T follicular helper cell (primary cell): ENCODE results near the gene MT4.

Source experiments
- DNase-seq: peaks from one replicate; pipeline ENCODE4 v3.0.0-alpha.2; 2020; ENCODE audit warnings: low read depth
- total RNA-seq, 2 experiments: gene quantifications; one replicate each; lab custom pipeline; 2026; lab: John Stamatoyannopoulos, UW

Gene MT4
- total RNA-seq: 0 reads per million in 2 experiments

DNA sequence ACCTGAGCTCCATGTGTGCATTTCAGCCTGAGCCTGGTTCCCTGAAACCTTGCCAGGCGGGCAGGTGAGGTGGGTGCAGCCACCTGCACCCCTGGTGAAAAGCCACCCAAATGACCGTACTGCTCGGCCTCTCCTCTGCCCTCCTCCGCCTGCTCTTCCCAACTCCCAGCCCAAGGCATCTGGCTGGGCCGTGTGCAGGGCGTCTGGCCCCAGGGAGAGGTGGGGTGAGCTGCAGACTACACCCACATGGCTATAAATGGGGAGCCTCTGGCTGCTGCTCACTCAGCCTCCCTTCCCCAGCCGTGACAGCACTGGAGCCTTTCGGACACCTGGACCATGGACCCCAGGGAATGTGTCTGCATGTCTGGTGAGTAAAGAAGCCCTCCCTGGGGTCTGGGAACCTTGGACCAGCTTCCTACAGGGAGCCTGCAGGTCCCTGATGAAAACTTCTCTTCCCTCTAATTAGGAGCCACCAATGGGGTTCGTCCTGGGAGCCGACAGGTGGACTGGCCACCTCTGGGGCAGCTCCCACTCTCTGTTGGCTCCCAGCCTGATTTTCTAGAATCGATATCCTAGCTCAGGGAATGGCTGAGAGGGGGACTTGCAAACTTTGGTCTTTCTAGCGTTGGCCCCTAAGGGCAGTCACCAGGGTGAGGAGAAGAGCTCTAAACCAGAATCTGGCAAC, at the start of gene MT4:
MT4 (plus strand) TSS at position 281 of the 685 bp plus-strand sequence; CDS start at position 337, 56 bp downstream.
- no peak for DNase-seq

DNA sequence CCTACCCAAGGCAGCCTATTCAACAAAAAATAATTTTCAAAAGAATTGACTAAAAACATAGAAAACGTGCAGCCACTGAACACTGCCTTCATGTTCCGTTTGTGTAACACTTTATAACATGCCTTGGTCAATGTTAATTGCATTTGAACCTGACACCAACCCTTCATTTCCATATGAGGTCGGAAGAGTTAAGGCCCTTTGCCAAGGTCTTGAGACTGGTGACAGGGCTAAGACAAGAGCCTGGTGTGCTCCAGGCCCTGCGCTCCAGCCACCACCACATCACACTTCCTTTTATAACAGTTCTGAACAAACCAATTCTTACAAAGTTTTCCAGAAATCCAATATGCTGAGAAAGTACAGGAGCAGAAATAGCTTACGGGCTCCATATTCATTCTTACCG, 49.2 kb upstream of the MT4 start:
- DNase-seq: no peak

DNA sequence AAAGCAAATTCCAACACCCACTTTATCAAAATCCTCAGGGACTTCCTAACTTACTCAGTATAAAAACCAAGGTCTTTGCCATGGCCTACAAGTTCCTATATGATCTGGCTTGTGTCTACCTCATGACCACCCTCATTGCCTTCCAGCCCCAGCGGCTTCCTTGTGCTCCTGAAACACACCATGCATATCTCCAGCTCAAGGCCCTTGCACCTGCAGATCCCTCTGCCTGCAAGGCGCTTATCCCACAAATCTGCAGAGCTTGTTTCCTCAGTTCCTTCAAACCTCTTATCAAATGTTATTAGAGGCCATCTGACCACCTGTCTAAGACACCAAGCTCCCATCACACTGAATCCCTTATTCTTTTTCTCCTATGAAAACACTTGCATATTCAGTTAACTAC, 47.7 kb upstream of the MT4 start:
- no peak for DNase-seq

DNA sequence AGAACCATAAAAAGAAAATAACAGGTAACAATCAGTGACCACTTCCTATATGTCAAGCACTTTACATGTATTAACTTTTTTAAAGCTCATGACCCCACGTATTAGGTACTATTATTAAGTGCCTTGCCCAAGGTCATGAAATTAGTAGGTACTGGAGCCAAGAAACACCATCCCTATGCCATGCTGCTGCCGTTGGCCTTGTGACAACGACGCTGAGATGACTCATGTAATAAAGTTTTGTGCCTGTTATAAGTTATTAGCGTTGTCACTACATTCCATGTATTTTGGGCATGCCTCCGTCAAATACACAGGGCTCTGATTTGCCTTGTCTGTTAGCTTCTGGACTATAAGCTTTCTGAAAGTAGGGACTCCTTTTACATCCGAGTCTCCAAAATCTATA, 46.4 kb upstream of the MT4 start:
- DNase-seq: no peak

DNA sequence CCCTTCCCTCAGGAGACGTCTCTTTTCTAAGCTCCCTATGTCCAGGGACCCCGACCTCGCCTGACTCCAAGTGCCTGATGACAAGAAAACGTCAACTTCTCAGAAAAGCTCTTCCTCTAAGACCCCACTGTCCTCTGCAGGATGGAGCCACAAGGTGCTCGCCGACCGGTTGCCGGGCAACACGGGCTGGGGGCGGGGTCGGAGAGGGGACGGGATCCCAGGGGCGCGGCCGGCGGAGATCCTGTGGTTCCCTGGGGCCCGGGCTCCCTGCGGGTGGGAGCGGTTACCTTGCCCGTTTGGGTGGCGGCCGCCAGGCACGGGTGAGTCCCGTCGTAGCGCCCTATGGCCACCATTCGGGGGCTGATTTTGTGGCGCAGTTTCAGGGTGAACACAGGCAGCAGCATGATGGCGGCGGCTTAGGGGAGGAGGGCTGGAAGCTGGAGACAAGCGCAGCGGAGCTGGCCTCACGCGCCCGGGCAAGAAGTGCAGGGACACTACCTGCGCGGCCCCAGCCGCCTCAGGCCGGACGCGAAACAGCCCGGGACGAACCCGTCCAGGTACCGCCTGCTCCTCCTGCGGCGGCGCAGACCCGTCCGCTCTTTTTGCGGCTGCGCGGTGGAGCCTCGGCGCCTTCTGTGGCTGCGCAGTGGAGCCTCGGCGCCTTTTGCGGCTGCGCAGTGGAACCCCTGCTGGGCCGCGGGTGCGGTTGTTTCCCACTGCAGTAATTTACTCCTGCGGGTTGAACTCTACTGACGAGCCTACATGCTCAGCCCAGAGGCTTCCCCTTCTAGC, 45.2 kb upstream of the MT4 start, which contains the start of gene BBS2:
BBS2 (minus strand) TSS at position 566 of the 792 bp plus-strand sequence; CDS start at position 404, 162 bp downstream.
- peak; percentile 83 for DNase-seq

DNA sequence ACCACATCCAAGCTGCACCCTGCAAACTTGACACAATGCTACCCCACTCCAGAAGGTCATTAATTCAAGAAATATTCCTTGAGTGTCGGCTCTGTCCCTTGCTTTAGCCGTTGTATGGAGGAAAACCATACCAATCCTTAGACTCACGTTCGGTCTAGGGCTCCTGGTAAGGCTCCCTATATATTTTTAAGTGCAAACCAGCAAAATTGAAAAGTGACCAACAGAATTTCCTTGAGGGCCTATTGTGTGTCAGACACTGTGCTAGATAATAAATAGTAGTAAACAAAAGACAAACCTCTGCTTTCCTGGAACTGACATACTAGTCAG, 44.7 kb upstream of the MT4 start:
- no peak for DNase-seq

DNA sequence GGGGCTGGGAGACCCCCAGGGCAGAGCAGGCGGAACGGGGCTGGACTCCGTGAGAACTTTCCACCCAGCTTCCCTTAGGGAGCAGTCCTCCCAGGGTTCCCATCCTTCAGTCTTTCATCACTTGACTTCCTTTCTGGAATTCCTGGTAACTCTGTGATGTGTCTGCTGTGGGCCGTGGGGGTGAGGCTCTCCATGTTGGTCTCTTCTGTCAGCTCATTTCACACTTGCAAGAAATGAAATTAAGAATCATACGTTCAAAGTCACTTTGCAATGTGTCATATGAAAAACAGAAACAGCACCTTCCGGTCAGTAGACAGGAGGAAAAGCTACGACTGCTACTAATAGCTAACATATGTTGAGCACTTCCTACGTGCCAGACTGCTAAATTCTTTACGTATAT, 39.6 kb upstream of the MT4 start:
- DNase-seq: no peak

DNA sequence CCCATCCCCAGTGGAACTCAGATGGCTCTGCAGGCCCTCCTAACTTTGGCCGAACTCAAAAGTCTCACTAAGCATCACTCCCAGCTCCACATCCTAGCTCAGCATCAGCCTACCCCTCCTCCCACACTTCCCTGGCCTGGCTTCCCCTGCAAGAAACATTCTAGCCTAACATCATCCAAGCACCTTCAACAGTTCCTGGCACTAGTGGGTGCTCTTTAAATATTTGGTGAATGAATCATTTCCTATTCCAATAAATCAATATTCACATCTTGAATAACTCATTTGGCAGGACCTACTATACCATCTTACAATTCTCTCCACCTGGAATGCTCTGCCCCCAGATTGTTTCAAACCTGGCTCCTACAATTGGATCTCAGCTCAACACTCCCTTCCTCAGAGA, 34.0 kb upstream of the MT4 start:
- no peak for DNase-seq

DNA sequence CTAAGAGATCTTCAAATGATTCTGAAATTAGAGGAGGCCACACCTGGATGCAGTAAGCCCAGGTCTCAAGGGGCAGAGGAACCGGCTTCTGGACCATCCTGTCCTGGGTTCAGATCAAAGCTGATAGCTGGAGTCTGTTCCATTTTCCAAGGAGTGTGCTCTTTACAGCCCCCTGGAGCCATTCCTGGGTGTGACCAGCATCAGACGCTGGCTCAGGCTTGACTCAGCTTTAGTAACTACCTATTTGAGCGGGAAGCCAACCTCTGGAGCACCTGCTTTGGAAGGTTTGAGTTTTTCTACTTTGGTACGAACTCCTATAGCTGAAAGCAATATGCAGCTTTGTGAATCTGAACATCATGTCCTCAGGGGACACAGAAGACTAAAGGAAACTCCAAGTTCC, 32.2 kb upstream of the MT4 start:
- DNase-seq: no peak

DNA sequence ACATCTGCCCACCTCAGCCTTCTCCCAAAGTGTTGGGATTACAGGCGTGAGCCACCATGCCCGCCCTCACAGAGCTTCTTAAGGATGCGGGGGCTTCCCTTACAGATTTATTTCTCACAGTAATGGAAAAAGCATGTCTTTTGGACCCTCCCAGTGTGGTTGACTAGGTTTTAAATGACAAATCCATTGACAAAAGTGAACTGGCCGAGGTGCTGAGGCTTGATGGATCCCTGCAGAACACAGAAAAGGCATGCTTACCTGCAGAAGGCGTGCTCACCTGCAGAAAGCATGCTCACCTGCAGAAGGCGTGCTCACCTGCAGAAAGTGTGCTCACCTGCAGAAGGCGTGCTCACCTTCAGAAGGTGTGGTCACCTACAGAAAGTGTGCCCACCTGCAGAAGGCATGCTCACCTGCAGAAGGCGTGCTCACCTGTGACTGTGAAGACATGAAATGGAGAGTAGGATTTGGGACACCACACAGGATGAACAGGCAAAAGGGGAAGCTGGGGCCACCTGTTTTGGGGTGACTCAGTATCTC, 30.0 kb upstream of the MT4 start:
- no peak for DNase-seq

DNA sequence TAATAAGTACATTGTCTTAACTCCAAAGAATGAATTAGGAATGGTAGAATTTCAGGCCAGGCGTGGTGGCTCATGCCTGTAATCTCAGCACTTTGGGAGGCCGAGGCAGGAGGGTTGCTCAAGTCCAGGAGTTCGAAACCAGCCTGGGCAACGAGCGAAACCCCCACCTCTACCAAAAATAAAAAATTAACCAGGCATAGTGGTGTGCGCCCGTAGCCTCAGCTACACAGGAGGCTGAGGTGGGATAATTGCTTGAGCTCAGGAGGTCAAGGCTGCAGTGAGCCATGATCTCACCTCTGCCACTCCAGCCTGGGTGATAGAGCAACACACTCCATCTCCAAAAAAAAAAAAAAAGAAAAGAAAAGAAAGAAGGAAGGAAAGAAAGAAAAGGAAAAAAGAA, 26.5 kb upstream of the MT4 start:
- DNase-seq: no peak

DNA sequence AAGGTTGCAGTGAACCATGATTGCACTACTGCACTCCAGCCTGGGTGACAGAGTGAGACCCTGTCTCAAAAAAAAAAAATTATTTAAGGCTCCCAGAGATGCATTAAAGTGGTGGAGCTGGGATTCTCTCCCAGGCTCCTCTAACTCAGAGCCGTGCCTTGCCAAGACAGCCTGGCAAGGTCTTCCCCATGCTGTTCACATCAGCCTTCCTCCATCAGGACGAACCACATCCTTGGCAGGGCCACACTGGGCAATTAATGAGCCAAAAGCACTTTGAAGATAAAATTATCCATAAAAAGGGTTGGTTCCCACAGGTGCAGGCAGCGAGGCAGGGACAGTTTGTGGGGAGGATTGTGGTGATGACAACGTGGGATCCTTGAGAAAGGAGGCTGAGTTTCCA, 25.2 kb upstream of the MT4 start:
- DNase-seq: no peak

DNA sequence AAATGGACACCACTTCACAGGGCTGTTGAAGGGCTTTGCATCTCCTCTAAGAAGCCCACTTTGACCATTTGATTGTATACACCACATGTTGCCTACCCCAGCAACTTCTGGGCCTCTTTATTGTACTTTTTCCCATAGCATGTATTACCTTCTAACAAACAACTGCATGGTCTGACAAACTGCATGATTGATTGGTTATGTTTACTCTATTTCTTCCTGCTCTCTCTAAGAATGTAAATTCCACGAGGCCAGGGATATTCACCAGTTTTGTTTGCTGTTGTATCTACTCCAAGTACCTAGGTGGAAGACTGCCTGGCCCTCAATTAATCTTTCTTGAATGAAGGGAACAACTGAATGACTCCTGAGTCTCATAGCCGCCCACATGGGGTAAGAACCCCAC, 22.8 kb upstream of the MT4 start:
- no peak for DNase-seq

DNA sequence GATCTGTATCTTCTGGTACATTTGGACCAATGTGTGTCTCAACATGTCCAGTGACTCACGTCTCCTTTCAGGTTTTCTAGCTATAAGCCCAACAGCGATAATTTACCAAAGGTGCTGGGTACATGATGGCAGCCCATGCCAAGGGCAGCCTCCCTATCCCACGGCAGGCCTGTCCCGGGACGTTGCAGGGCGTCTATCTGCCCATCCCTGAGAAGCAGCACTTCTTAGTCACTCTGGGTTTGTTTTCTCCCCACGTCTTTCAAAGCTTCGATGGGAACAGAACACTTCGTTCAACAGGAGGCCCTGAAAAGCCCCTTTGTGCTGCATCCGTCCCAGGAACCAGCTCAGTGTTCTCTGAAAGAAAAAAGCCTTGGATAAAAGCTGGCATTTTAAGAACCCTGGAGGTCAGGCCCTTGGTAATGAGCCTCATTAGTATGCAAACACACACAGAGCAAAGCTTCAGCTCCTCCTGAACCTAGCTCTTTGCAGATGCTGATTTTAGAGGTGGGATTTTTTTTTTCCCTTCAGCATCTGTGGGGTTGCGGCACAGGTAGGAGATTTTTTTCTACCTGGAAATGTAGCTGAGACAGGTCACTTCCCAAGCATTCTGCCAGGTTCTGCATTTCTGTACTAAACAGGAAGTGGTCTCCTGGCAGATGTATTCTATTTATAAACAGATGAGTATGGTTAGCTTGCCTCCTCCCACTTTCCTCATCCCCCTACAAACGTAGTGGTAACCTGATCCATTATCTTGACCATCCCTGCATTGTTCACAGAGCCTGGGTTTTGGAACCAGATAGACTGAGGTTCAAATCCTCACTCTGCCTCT, 17.5 kb upstream of the MT4 start:
- DNase-seq: no peak

DNA sequence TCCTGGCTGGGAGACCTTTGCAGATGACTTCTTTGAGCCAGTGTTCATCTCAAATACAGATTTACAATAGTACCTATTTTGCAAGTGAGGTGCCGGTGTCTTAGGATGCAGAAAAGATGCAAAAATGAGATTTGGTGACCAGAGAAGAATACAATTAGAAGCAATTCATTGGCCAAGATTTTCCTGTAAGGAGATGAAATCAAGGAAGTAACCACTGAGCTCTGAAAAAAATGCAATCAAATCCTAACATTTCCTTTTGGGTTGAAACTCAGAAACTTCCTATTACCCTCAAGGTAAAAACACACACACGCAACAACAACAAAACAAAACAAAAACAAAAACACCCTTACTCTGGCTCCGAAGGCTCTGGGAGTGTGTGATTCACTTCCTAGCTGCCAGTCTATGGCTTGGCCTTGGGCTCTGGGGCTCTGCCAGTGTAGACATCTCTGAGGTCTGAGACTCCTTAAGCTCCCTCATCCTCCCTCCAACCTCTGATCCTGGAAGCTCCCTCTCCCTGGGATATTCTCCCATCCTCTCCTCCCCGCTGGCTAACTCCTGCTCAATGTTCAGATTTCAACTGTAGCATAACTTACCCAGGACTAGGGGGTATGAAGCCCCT, 16.8 kb upstream of the MT4 start:
- DNase-seq: no peak

DNA sequence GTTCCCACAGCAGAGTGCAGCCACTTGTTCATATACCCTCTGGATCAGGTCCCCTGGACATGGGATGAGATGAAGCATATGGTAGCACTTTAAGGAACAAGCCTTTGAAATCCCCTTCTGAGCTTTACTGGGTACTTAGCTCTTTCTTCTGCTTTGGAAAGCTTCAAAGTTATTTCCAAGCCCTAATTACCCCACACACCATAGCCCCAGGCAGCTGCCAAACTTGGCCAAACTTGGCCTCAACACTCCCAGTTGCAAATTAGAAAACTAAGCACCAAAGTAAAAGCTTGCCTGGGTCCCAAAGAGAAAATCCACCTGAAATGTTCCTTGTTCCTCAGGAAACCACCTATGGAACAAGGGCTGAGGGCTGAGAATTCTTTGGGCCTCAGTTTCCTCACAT, 15.7 kb upstream of the MT4 start:
- DNase-seq: no peak

DNA sequence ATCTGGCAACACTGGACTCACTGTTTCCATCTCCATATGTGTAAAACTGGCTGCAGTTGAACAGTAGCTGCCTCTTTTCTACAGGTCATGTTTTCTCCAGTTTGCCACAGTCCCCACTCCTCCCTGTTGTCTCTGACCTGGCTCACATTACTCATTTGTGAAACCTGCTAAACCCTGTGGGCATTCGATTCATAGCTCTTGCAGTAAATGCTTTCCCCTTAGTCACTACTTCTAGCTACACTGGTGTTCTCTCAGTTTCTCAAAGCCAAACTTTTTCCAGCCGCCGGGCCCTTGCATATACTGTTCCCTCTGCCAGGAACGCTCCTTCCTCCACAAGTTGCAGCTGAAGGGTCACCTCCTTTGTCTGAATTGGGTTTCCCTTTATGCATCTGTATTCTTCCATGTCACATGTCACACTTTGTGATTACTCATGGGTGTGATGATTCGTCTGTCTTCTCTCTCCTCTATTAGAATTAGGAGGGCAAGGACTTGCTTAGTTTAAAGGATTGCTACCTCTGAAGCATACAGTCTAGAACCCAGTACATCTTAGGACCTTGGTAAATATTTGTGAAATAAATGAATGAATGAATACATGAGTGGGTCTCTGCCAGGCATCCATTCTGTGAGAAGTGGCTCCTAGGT, 15.0 kb upstream of the MT4 start:
- no peak for DNase-seq

DNA sequence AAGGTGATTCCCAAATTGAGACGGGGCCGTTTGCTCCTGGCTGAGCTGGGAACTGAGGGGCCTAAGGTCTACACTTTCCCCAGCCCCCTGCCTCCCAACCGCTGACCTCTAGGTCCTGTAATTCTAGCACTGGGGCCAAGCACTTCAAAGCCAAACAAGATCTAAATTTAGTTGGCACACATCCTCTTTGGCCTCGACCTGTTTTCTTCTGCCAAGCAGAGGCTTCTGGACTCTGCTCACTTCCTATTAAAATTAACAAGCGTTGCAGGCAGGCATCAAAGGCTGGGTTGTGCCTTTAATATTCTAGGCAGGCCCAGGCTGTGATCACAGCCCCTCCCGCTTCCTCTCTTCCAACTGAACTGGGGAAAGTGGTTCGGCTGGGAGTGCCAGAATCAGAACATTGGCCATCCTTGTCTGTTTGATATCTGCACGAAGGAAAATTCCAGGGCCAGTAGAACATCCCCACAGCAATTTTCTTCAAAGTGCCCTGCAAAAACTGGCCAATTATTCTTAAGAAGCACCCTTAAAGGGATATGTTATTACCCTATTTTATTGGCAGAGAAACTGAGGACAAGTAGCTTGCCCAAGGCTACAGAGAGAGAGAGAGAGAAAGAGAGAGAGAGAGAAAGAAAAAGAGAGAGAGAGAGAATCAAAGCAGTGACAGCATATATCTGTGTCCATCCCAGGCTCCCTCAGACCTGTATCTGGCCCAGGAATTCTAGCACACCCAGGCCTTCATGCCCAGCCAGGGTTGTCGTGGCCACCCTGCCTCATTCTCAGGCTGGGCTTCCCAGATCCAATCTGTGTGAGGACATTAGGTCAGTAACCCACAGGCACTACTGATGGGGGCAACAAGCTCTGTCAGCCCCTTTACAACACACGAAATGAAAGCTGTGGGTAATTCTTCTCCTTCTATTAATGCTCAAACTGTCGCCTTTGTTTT, 12.8 kb upstream of the MT4 start:
- no peak for DNase-seq

DNA sequence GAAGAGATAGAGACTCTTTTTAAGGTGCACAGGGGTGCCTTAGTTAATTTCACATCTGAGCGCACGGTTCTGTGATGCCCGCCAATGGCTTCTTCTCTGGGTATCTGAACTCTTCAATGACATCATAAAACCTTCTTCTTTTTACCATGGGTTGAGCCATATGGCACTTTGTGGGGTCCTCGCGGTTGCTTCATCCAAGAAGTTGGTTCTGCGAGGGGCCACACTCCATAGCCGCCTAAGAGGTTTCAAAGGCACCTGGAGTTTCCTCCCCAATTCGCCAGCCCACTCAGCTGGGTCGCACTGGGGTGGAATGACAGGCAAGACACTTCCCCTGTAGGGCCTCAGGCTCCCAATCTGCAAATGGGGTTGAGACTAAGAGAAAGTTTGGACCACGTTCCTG, 10.4 kb upstream of the MT4 start:
- DNase-seq: no peak

DNA sequence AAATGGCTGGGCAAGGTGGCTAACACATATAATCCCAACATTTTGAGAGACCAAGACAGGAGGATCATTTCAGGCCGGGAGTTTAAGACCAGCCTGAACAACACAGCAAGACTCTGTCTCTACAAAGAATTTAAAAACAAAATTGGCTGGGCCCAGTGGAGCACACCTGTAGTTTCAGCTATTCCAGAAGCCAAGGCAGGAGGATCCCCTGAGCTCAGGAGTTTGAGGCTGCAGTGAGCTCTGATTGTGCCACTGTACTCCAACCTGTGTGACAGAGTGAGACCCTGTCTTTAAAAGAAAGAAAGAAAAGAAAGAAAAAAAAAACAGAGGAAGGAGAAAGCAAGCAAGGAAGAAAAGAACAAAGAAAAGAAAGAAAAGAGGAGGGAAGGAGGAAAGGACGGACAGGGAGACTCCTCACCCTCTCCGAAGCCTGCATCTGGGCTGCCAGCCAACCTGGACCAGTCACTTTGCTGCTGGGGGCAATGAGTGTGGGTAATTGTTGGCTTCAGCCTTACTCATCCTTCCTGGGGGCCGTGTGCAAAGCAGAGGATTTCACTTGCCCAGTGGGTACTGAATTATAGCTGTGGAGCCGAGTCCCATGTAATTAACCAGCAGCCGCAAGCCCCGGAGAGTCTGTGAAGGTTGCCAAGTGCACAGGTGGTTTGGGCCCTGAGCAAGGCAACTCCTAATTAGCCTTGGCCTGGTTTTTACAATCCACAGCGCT, 6.7 kb upstream of the MT4 start:
- DNase-seq: no peak
